Effector memory CD4-positive, alpha-beta T cell (primary cell): ENCODE results near the gene LGI4.

Source experiments
- DNase-seq, 3 donors: peaks; one replicate each; pipeline ENCODE4 v3.0.0-alpha.2; 2020
- H3K27ac ChIP-seq: 2 replicates; pipeline ENCODE4 v1.7.0; 2013; ENCODE audit warnings: mild to moderate bottlenecking, low read length, moderate library complexity; ENCODE audit not compliant: insufficient read depth, poor library complexity, severe bottlenecking
- H3K27me3 ChIP-seq: replicated peaks from 2 replicates; pipeline ENCODE4 v1.7.0; 2013; ENCODE audit warnings: mild to moderate bottlenecking, low read length; ENCODE audit not compliant: insufficient read depth, control insufficient read depth, poor library complexity, severe bottlenecking
- H3K36me3 ChIP-seq: 2 replicates; pipeline ENCODE4 v1.7.0; 2013; ENCODE audit warnings: mild to moderate bottlenecking, low read length, moderate library complexity; ENCODE audit not compliant: control insufficient read depth, insufficient read depth
- H3K4me1 ChIP-seq: 2 replicates; pipeline ENCODE4 v1.7.0; 2013; ENCODE audit warnings: low read length, mild to moderate bottlenecking; ENCODE audit not compliant: control insufficient read depth, insufficient read depth, poor library complexity, severe bottlenecking
- H3K4me3 ChIP-seq: 2 replicates; pipeline ENCODE4 v1.7.0; 2013; ENCODE audit warnings: low read length, low read depth, mild to moderate bottlenecking; ENCODE audit not compliant: insufficient read depth, poor library complexity, severe bottlenecking
- H3K9me3 ChIP-seq: 2 replicates; pipeline ENCODE4 v1.7.0; 2013; ENCODE audit warnings: mild to moderate bottlenecking, low read length, moderate library complexity; ENCODE audit not compliant: control insufficient read depth

Gene LGI4

GRCh38 chr19:35099155-35099896, 35.5 kb downstream of the LGI4 start:
- Histone ChIP-seq H3K27me3 (no peaks in the 10 kb centered on the region), H3K4me3 (no peak overlapping the region), H3K9me3 (no peaks in the 10 kb centered on the region), H3K4me1 (no peaks in the 10 kb centered on the region), H3K36me3 (no peaks in the 10 kb centered on the region), H3K27ac (no peak overlapping the region)
- DNase-seq, result no peak

DNA sequence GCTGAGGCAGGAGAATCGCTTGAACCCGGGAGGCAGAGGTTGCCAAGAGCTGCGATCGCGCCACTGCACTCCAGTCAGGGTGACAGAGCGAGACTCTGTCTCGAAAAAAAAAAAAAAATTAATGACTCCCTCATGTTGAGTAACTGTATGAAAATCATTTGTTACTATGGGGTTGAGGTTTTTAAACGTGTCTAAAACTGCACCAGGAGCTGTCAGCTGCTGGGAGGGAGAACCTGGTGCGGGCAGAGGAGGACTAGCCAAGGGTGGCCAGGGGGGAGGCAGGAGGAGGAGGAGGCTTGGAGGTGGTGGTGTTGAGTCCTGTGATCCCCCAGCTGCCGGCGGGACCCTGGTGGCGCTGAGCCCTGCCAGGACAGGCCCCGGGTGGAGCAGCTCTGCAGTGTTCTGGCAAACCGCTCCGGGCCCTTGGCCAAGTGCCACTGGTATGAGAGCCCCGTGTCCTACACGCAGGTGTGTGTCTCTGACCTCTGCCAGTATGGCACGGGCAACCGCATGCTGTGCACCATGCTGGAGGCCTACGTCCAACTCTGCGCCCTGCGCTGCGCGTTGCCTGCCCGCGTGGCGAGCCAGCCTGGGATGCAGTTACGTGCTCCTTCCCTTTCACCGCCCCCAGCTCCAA, 36.3 kb downstream of the LGI4 start:
- Histone ChIP-seq H3K27ac (no peak overlapping the region), H3K36me3 (no peaks in the 10 kb centered on the region), H3K4me3 (no peak overlapping the region), H3K27me3 (no peaks in the 10 kb centered on the region), H3K9me3 (no peaks in the 10 kb centered on the region), H3K4me1 (no peaks in the 10 kb centered on the region)
- no peak for DNase-seq

DNA sequence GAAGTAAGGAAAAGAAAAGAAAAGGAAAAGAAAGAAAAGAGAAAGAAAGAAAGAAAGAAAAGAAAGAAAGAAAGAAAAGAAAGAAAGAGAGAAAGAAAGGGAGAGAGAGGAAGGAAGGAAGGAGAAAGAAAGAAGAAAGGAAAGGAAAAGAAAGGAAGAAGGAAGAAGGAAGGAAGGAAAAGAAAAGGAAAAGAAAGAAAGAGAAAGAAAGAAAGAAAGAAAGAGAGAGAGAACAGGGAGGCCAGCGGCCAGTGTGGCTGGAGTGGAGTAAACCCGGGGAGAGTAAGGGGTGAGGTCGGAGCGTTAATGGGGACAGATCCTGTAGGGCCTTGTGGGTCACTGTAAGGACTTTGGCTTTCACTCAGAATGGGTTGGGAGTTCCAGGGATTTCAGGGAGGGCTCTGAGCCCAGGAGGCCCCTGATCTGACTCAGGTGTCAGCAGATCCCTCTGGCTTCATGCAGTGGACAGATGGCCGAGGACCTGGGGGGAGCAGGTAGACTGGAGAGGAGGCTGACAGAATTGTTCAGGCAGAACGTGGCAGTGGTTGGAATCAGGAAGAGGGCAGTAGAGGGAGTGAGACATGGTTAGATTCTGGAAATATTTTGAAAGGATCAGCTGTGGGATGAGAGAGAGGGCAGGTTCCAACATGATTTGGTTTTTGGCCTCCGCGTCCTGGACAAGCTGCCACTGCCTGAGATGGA, 39.0 kb downstream of the LGI4 start:
- Histone ChIP-seq H3K9me3 (no peaks in the 10 kb centered on the region), H3K4me1 (no peaks in the 10 kb centered on the region), H3K36me3 (no peaks in the 10 kb centered on the region), H3K4me3 (no peak overlapping the region), H3K27ac (no peak overlapping the region), H3K27me3 (no peaks in the 10 kb centered on the region)
- DNase-seq, result no peak

DNA sequence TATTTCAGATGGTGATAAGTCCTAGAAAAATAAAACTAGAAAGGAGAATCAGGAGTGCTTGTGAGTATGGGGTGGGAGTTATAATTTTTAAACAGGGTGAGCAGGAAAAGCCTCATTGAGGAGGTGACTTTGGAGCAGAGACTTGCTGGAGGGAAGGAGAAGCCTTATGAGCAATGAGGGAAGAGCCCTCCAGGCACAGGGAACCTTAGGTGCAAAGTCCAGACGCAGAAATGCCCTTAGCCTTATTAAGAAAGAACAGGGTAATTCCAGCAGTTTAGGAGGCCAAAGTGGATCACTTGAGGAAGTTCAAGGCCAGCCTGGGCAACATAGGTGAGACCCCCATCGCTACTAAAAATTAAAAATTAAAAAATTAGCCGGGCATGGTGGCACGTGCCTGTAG, 40.2 kb downstream of the LGI4 start:
- H3K4me3 ChIP-seq, result no peak overlapping the region
- no peaks in the 10 kb centered on the region for H3K36me3 ChIP-seq
- H3K27ac ChIP-seq, result no peak overlapping the region
- no peaks in the 10 kb centered on the region for H3K9me3 ChIP-seq
- no peak for DNase-seq
- peaks cover 5% of the 10 kb centered on the region for H3K27me3 ChIP-seq
- H3K4me1 ChIP-seq, result no peaks in the 10 kb centered on the region

DNA sequence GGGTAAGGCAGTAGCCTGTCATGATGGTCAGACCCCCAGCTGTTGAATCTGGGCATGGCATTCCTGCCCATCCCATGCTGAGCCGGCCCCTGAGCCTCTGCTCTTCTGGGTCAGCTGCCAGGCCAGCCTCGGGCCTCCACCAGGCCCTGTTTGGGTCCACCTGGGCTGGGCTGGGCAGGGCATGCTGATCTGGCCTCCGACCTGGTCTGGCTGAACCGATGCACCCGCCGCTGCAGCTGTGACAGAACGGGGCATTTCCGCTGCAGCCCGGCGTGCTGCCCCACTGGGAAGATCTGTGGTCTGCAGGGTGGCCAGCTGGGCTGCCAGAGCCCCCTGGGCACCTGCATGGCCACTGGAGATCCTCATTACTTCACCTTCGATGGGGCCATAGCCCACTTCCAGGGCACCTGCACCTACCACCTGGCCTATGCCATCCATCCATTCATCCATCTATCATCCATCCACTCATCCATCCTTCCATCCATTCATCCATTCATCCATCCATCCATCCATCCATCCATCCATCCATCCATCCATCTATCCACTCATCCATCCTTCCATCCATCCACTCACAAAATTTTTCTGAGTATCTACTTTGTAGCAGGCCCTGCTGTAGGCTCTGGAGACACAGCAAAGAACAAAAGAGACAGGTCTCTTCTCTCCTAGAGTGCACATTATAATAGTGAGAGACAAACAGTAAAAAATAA, 40.8 kb downstream of the LGI4 start:
- H3K27ac ChIP-seq, result no peak overlapping the region
- no peaks in the 10 kb centered on the region for H3K36me3 ChIP-seq
- no peaks in the 10 kb centered on the region for H3K9me3 ChIP-seq
- peaks cover 5% of the 10 kb centered on the region for H3K27me3 ChIP-seq
- H3K4me1 ChIP-seq, result no peaks in the 10 kb centered on the region
- DNase-seq, result no peak
- H3K4me3 ChIP-seq, result no peak overlapping the region

DNA sequence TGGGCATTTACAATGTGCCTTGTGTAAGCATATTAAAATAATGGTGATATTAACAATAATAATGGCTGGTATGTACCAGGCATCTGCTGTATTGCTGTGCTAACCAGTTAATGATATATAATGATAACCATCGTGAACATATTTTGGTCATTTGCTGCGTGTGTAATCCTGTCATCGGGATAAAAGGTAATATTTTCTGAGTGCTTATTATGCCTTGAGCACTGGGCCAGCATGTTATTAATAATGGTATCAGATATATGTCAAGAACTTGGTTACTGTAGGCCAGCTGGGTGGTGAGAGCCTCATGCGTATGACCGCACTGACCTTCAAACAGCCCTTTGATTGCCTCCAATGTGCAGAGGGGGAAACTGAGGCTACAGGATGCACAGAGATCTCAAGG, 41.4 kb downstream of the LGI4 start:
- no peaks in the 10 kb centered on the region for H3K9me3 ChIP-seq
- no peak overlapping the region for H3K27ac ChIP-seq
- no peaks in the 10 kb centered on the region for H3K36me3 ChIP-seq
- H3K4me1 ChIP-seq, result no peaks in the 10 kb centered on the region
- no peak for DNase-seq
- H3K27me3 ChIP-seq, result peaks cover 5% of the 10 kb centered on the region
- no peak overlapping the region for H3K4me3 ChIP-seq

DNA sequence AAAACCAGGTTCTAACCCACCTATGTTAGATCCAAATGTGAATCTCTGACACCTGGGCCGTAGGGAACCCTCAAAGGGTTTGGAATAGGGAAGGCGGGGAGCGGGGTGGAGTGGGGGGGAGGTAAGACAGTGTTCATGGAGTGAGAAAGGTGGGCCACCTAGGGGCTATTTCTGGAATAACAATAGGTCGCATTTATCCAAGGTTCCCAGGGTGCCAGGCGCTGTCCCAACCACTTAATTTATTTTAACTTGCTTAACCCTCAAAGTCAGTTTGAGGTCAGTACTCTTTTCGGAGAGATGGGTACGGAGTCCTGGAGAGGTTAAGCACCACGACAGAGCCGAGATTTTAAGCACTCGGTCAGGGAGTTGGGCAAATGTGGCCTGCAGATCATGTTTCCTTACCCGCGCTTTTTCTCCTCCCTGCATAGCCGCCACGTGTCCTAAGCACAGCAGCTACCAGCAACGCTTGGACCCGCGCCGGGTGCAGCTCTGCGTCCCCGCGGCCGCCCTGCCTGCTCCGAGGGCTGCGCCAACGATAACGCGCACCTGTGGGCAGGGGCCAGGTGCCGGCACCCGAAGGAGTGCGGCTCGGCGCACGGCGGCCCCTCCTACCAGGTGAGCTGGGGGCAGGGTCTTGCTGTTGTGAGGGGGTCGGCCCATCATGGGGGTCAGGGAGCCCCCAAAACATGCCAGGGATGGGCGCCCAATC, 44.2 kb downstream of the LGI4 start:
- Histone ChIP-seq H3K9me3 (no peaks in the 10 kb centered on the region), H3K27me3 (peaks cover 5% of the 10 kb centered on the region), H3K27ac (no peak overlapping the region), H3K4me3 (no peak overlapping the region), H3K4me1 (no peaks in the 10 kb centered on the region), H3K36me3 (no peaks in the 10 kb centered on the region)
- DNase-seq, result peak in 1 of 3 donors; percentile 9

- H3K27ac ChIP-seq, result no peak overlapping the region
- no peaks in the 10 kb centered on the region for H3K4me1 ChIP-seq
- H3K36me3 ChIP-seq, result no peaks in the 10 kb centered on the region
- no peak overlapping the region for H3K4me3 ChIP-seq
- H3K9me3 ChIP-seq, result no peaks in the 10 kb centered on the region
- H3K27me3 ChIP-seq, result peaks cover 5% of the 10 kb centered on the region
- DNase-seq, result no peak
These were observed 44.7 kb downstream of the LGI4 start for GRCh38 chr19:35090160-35090505.

- no peak overlapping the region for H3K27ac ChIP-seq
- peaks cover 5% of the 10 kb centered on the region for H3K27me3 ChIP-seq
- no peaks in the 10 kb centered on the region for H3K4me1 ChIP-seq
- no peaks in the 10 kb centered on the region for H3K36me3 ChIP-seq
- DNase-seq, result no peak
- H3K4me3 ChIP-seq, result no peak overlapping the region
- H3K9me3 ChIP-seq, result no peaks in the 10 kb centered on the region
These were observed 45.3 kb downstream of the LGI4 start for GRCh38 chr19:35089554-35089953.
